GM13976 (cell line): ENCODE measurements around the gene RAD51C.

Experiments used
- DNase-seq: peaks from one replicate; pipeline ENCODE4 v3.0.0; 2012; ENCODE audit warnings: low spot score
- CTCF ChIP-seq: IDR thresholded peaks from 2 replicates; pipeline ENCODE4 v1.5.1; 2012; ENCODE audit warnings: borderline replicate concordance, mild to moderate bottlenecking; ENCODE audit not compliant: insufficient read depth; ENCODE audit errors: extremely low read depth, missing control alignments, control extremely low read depth
- in situ Hi-C: fragments of 300-500 bp; cut with MboI; formaldehyde crosslinking; loops from one replicate; pipeline ENCODE4 v1.12.0; 2022; ENCODE audit warnings: low sequenced_read_pairs, mixed read lengths, inconsistent platforms; ENCODE audit not compliant: unreplicated experiment

Gene RAD51C

GRCh38 chr17:58755577-58756245, 63.3 kb downstream of the RAD51C start, which contains the start of gene PPM1E:
TSS of gene PPM1E (plus strand) at chr17:58755854.
- in situ Hi-C loops = no loop called here
- DNase-seq = peak; percentile 88
- no peak for TF ChIP-seq CTCF

- no peak for TF ChIP-seq CTCF
- in situ Hi-C loops = no loop called here
- DNase-seq = peak; percentile 54
Measured at GRCh38 chr17:58756246-58757161, 64.1 kb downstream of the RAD51C start.

- DNase-seq = no peak
- no peak for TF ChIP-seq CTCF
- in situ Hi-C loops = no loop called here
Measured at GRCh38 chr17:58757162-58757613, 64.8 kb downstream of the RAD51C start.

GRCh38 chr17:58758890-58759289, 66.5 kb downstream of the RAD51C start:
- TF ChIP-seq CTCF = no peak
- in situ Hi-C loops = no loop called here
- DNase-seq = no peak

GRCh38 chr17:58759522-58759921, 67.1 kb downstream of the RAD51C start:
- in situ Hi-C loops = no loop called here
- DNase-seq = no peak
- no peak for TF ChIP-seq CTCF

- in situ Hi-C loops = no loop called here
- no peak for TF ChIP-seq CTCF
- no peak for DNase-seq
Measured at GRCh38 chr17:58760248-58760647, 67.8 kb downstream of the RAD51C start.
